NCI-H128 (cell line): ENCODE data around the gene CCRL2.
"Not testable (repeated sequence)": the region's sequence is repeated elsewhere in the genome, so short reads cannot be mapped to it uniquely, and the experiment has no call there.

Experiments
- DNase-seq: peaks from one replicate; lab custom pipeline; 2025; ENCODE audit not compliant: unreplicated experiment; lab: John Stamatoyannopoulos, UW

Gene CCRL2

GRCh38 chr3:46380471-46381221 is 26.4 kb upstream of the CCRL2 start:
- no peak for DNase-seq

- no peak for DNase-seq
These were observed 25.4 kb upstream of the CCRL2 start for GRCh38 chr3:46381625-46382024.

GRCh38 chr3:46383211-46383950 is 23.7 kb upstream of the CCRL2 start:
- no peak for DNase-seq

- no peak for DNase-seq
These were observed 23.1 kb upstream of the CCRL2 start for GRCh38 chr3:46383951-46384330.

DNA sequence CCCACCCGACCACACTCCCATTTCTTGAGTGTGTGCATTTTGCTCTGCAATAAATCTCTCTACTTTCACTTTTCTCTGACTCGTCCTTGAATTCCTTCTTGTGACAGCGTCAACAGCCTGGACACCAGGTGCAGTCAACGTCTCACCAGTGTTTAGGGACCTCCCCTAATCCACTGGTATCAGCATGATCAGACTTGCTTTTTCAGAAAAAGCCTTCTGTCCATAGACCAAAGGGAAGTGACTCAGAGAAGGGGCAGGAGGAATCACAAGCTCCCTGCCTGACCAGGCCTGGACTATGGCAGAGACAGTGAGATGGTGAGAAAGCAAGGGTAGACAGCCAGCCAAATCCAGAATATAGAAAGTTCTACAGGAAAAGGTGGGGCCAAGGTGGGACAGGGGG is 20.9 kb upstream of the CCRL2 start:
- no peak for DNase-seq

- not testable (repeated sequence) for DNase-seq
These were observed 18.2 kb upstream of the CCRL2 start for GRCh38 chr3:46388847-46389246.

GRCh38 chr3:46389306-46389705 is 17.8 kb upstream of the CCRL2 start:
- no peak for DNase-seq

GRCh38 chr3:46391526-46391925 is 15.5 kb upstream of the CCRL2 start:
- not testable (repeated sequence) for DNase-seq

GRCh38 chr3:46393011-46393410 is 14.0 kb upstream of the CCRL2 start:
- no peak for DNase-seq

GRCh38 chr3:46393554-46394434 is 13.3 kb upstream of the CCRL2 start:
- DNase-seq = no peak

DNA sequence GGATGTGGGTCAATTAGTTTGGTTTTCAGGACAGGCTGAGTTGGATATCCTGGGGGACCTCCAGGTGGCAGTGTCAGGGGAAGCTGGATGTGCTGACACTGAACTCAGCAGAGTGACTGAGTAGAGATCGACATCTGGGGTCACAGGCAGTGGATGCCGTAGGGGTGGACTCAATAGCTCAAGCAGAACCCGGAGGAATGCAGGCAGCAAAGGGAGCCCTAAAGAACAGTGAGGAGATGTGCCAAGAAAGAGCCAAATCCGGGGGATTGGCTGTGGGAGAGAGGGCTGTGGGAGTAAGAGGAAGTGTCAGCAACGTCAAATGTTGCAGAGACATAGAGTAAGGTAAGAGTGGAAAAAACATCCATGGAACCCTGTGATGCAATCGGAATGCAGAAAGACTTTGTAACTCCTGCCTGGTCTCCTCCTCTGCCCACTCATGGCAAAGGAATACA is 11.8 kb upstream of the CCRL2 start:
- no peak for DNase-seq

DNA sequence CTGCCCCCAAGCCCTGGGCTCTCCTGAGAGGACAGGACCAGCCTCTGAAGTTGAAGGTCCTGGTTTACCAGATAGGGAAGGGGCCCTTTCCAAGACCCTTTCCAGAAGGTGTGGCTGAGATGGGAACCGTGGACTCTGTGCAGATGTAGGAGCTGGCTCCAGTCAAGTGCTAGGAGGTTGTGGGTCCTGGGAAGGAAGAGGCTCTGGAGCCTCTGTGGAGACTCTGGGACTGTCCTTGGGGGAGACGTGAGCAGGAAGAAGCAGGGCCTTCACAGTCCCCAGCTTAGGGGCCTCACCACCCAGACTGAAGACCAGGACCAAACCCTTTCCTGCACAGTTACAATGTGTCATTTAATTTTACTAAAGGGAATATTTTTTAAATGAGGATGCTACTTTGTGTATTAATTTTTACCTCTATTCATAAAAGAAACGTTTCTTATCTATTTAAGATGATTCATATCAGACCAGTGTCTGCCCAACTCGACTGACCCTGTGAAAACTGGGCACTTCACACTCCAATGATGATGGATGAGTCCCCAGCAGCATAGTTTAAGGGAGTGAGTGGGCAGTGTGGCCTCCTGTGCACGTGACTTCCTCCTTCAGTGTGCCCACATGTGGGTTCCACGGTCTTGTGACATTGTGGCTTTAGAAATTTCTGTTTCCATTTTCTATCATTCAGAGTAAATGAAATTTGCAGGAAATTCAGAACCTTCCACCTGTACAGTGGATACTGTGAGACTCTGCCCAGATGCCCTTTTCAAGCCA is 11.1 kb upstream of the CCRL2 start:
- DNase-seq = no peak

GRCh38 chr3:46397111-46397510 is 9.9 kb upstream of the CCRL2 start:
- DNase-seq = no peak

DNA sequence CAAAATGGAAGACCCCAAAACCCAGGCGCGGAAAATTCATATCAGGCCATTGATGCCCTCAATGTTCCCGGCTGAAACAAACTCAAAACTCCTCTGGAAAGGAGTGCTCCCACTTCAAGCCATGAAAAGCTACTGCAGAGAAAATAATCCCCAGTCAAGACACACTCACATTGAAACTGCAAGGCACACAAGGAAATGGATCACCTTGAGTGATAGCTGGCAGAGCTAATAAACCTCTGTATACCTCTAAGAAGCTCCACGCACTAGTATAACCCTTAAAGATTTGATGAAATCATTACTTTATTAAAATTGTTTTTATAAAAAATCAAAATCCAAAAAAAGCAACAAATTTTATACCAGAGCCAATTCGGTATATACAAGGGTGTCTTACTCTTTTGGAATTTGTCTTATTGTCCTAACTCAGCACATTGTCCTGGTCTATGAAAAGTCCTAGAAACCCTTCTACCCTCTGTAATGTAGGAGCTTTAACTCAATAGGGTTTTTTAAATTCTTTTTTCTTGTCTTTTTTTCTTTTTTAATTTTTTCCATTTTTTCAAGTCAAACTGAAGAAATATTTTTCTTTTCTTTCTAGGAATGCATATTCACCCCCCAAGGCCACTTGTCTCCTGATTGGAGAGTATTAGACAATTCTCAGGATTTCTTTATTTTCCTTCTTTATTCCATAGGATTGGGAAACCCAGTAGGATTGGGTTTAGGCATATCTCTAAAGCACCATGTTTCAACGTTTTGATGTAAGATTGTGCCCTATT is 8.7 kb upstream of the CCRL2 start:
- no peak for DNase-seq

- no peak for DNase-seq
These were observed 8.0 kb upstream of the CCRL2 start for GRCh38 chr3:46399098-46399497.

DNA sequence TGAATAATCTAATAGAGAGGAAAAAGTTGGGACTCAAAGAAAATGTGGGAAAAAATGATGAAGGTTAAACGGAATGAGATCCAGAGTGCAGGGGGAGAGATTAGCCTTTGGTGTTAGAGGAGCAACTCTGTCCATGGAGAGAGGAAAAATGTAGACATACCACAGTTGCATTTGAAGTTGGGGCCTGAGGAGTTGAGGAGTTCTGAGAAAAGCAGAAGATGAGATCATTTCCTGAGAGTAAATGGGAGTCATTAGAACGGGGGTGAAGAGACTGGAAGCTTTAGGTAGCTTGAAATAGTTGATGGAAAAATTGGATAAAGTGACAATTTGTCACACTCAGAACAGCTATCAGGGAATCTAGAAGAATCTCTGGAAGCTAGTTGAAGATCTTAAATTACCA is 7.5 kb upstream of the CCRL2 start:
- DNase-seq = no peak

DNA sequence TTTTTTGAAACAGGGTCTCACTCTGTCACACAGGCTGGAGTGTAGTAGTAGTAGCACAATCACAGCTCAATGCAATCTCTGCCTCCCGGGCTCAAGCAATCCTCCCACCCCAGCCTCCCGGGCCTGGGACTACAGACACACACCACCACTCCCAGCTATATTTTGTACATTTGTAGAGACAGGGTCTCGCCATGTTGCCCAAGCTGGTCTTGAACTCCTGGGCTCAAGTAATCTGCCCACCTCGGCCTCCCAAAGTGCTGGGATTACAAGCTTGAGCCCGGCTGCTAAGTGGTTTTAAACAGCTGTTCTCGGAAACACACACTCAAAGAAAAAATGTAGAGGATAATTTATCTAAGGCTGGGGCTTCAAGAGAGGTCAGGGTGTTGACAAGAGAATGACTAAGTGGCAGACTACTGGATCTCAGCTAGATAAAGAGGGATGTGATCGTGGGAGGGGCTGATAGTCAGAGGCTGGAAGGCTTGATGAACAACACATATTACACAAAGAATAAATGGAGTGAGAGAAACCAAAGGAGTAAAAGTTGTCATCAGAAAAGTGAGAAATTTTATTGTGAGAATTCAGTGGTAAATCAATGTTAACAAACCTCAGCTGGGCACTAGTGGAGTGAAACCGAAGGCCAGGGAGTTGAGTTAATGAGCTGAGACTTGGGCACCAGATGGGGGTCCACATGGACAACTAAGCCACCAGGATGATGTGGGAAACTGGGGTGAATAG is 6.9 kb upstream of the CCRL2 start:
- DNase-seq = no peak

GRCh38 chr3:46400846-46401245 is 6.2 kb upstream of the CCRL2 start:
- DNase-seq = no peak

GRCh38 chr3:46401579-46401978 is 5.5 kb upstream of the CCRL2 start:
- DNase-seq = no peak
